WTC11 (cell line): ENCODE measurements around the gene NR0B2. TPM values are rescaled to one million over a fixed set of nuclear protein-coding genes. Genes with fewer than 3 reads are reported as not detected.
"Not testable (repeated sequence)": the region's sequence is repeated elsewhere in the genome, so short reads cannot be mapped to it uniquely, and the experiment has no call there.

Experiments
- ATAC-seq: fragments of 200-7000 bp; cut with Tn5 transposase; 2 replicates; pipeline ENCODE4 v1.10.0; 2021; ENCODE audit warnings: mild to moderate bottlenecking, moderate library complexity
- CTCF ChIA-PET: fragments of 300-600 bp; sonication (Branson Sonifier 250); formaldehyde crosslinking; loops from one replicate; lab custom pipeline; 2021; ENCODE audit warnings: antibody characterized with exemption; lab: Charles Lee
- POLR2A ChIA-PET: fragments of 350-600 bp; sonication (Branson Sonifier 250); formaldehyde crosslinking; loops from one replicate; lab custom pipeline; 2021; ENCODE audit warnings: antibody characterized with exemption; lab: Charles Lee
- DNase-seq: peaks from one replicate; pipeline ENCODE4 v3.0.0; 2021; ENCODE audit warnings: low spot score
- H3K27ac Mint-ChIP-seq: 2 replicates; pipeline ENCODE4 v1.8.0; 2021; ENCODE audit warnings: mixed read lengths
- H3K27me3 Mint-ChIP-seq: 2 replicates; pipeline ENCODE4 v1.8.0; 2021; ENCODE audit warnings: low read depth, mild to moderate bottlenecking, moderate library complexity, mixed read lengths
- H3K36me3 Mint-ChIP-seq: 2 replicates; pipeline ENCODE4 v1.8.0; 2021; ENCODE audit warnings: mixed read lengths
- H3K4me1 Mint-ChIP-seq: 2 replicates; pipeline ENCODE4 v1.8.0; 2022; ENCODE audit warnings: mixed read lengths
- H3K4me3 Mint-ChIP-seq: 2 replicates; pipeline ENCODE4 v1.8.0; 2021; ENCODE audit warnings: mild to moderate bottlenecking, moderate library complexity, mixed read lengths
- H3K9me3 Mint-ChIP-seq: 2 replicates; pipeline ENCODE4 v1.8.0; 2021; ENCODE audit warnings: mixed read lengths
- CREB1 ChIP-seq: sonication (generic); formaldehyde crosslinking; IDR thresholded peaks from 2 replicates; pipeline ENCODE4 v1.8.0; 2023; ENCODE audit warnings: mild to moderate bottlenecking, missing genetic modification reagents
- EMX1 ChIP-seq: fragments of 250-450 bp; sonication (Bioruptor Pico); IDR thresholded peaks from 2 replicates; pipeline ENCODE4 v1.8.0; 2021; ENCODE audit warnings: mild to moderate bottlenecking
- MYBL2 ChIP-seq: sonication (generic); formaldehyde crosslinking; IDR thresholded peaks from 2 replicates; pipeline ENCODE4 v1.8.1; 2023; ENCODE audit warnings: mild to moderate bottlenecking, moderate library complexity, missing genetic modification reagents
- NR3C1 ChIP-seq: sonication (generic); formaldehyde crosslinking; conservative IDR thresholded peaks from 2 replicates; pipeline ENCODE4 v1.8.1; 2023; ENCODE audit warnings: low read depth, mild to moderate bottlenecking, missing genetic modification reagents
- PRRX2 ChIP-seq: fragments of 250-450 bp; sonication (Bioruptor Pico); IDR thresholded peaks from 2 replicates; pipeline ENCODE4 v1.8.0; 2021; ENCODE audit warnings: mild to moderate bottlenecking
- RELA ChIP-seq: sonication (generic); formaldehyde crosslinking; IDR thresholded peaks from 2 replicates; pipeline ENCODE4 v1.8.1; 2022; ENCODE audit warnings: missing genetic modification reagents, mild to moderate bottlenecking, borderline replicate concordance
- TP53 ChIP-seq: sonication (generic); formaldehyde crosslinking; IDR thresholded peaks from 2 replicates; pipeline ENCODE4 v1.8.1; 2023; ENCODE audit warnings: mild to moderate bottlenecking, missing genetic modification reagents
- ZNF138 ChIP-seq: sonication (generic); formaldehyde crosslinking; conservative IDR thresholded peaks from 2 replicates; pipeline ENCODE4 v1.8.1; 2022; ENCODE audit warnings: mild to moderate bottlenecking, moderate library complexity, missing genetic modification reagents
- ZNF671 ChIP-seq: fragments of 250-450 bp; sonication (Bioruptor Pico); IDR thresholded peaks from 2 replicates; pipeline ENCODE4 v1.8.0; 2021; ENCODE audit warnings: mild to moderate bottlenecking
- total RNA-seq: library from RNA; stranded (reverse); gene quantifications from 3 replicates; pipeline ENCODE4 v1.2.3, GENCODE V29; 2021
- TF ChIP-seq, protein P1 (sequence below): sonication (generic); formaldehyde crosslinking; IDR thresholded peaks from 2 replicates; pipeline ENCODE4 v1.8.1; 2023; ENCODE audit warnings: mild to moderate bottlenecking, moderate library complexity, missing genetic modification reagents
- TF ChIP-seq, protein P2 (sequence below): sonication (generic); formaldehyde crosslinking; IDR thresholded peaks from 2 replicates; pipeline ENCODE4 v1.8.1; 2023; ENCODE audit warnings: mild to moderate bottlenecking, missing genetic modification reagents, moderate library complexity
- TF ChIP-seq, protein P3 (sequence below): sonication (generic); formaldehyde crosslinking; IDR thresholded peaks from 2 replicates; pipeline ENCODE4 v1.8.1; 2023; ENCODE audit warnings: mild to moderate bottlenecking, missing genetic modification reagents
- TF ChIP-seq, protein P4 (sequence below): sonication (generic); formaldehyde crosslinking; IDR thresholded peaks from 2 replicates; pipeline ENCODE4 v1.8.0; 2023; ENCODE audit warnings: missing genetic modification reagents, mild to moderate bottlenecking, borderline replicate concordance
- TF ChIP-seq, protein P5 (sequence below): sonication (generic); formaldehyde crosslinking; IDR thresholded peaks from 2 replicates; pipeline ENCODE4 v1.8.1; 2022; ENCODE audit warnings: mild to moderate bottlenecking, moderate library complexity, missing genetic modification reagents
- TF ChIP-seq, protein P6 (sequence below): sonication (generic); formaldehyde crosslinking; IDR thresholded peaks from 2 replicates; pipeline ENCODE4 v1.8.1; 2022; ENCODE audit warnings: low read depth, missing genetic modification reagents, borderline replicate concordance
- TF ChIP-seq, protein P7 (sequence below): fragments of 250-450 bp; sonication (Bioruptor Pico); IDR thresholded peaks from 2 replicates; pipeline ENCODE4 v1.9.0; 2021; ENCODE audit warnings: moderate library complexity, mild to moderate bottlenecking, inconsistent platforms, borderline replicate concordance
- TF ChIP-seq, protein P8 (sequence below): sonication (generic); formaldehyde crosslinking; IDR thresholded peaks from 2 replicates; pipeline ENCODE4 v1.8.1; 2023; ENCODE audit warnings: mild to moderate bottlenecking, missing genetic modification reagents, moderate library complexity

NR0B2 gene
- total RNA-seq, 1 experiment from 2014 or later: not detected

DNA sequence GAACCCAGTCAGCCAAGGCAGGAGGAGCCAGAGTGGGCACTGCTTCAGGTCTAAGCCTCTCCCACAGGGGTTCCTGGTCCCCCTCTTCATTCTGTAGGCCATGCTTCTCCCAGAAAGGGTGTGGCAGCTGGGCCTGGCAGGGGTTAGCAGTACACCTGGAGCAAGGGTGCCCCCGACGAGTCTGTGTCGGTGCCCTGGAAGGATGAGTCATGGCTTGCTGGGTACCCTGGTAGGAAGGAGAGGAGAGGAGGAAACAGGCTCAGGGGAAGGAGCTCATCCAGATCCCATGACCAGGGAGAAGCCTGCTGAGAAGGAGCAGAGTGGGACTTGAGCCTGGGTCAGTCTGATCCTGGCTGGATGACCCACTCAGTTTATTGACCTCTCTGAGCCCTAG is 36.1 kb upstream of the NR0B2 start (continued):
- TF ChIP-seq, protein P1, sequence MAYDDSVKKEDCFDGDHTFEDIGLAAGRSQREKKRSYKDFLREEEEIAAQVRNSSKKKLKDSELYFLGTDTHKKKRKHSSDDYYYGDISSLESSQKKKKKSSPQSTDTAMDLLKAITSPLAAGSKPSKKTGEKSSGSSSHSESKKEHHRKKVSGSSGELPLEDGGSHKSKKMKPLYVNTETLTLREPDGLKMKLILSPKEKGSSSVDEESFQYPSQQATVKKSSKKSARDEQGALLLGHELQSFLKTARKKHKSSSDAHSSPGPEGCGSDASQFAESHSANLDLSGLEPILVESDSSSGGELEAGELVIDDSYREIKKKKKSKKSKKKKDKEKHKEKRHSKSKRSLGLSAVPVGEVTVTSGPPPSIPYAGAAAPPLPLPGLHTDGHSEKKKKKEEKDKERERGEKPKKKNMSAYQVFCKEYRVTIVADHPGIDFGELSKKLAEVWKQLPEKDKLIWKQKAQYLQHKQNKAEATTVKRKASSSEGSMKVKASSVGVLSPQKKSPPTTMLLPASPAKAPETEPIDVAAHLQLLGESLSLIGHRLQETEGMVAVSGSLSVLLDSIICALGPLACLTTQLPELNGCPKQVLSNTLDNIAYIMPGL: no peak
- TF ChIP-seq MYBL2 (CRISPR knock-in tag): no peak

DNA sequence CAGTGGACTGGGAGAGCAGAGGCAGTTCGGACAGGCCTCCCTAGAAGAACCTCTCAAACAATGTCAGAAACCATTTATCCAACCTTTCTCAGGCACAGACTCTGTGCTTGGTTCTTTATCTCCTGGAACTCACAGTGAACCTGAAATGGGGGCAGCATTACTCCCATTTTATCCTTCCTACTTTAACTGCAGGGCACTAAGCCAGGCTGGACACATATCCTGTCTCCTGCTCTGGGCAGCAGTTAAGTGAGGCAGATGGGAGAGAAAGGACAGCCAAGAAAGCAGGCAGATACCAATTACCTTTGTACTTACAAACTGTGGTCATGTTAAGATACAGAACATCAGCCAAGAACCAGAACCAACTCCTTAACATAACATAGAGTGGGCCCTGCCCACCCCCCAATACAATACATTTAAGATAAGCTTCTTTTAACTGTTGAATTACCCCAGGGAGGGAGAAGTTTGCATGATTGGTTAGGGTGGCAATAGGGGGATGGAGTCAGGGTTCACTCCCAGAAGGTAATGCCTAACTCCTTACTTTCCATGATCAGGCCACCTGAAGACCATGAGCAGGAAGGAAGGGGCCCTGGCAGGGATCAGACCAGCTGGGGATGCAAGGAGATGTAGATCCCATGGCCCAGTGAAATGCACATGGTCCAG is 35.6 kb upstream of the NR0B2 start:
- ATAC-seq (no peak), DNase-seq (no peak)
- no peaks in the 10 kb centered on the region for H3K4me1 Mint-ChIP-seq
- POLR2A ChIA-PET: no interaction called here
- H3K27ac Mint-ChIP-seq: peak overlapping the region; percentile 37; the same call in 1 of the 2 replicates
- H3K36me3 Mint-ChIP-seq: peaks cover 35% of the 10 kb centered on the region
- CTCF ChIA-PET: no interaction called here
- no peaks in the 10 kb centered on the region for H3K27me3 Mint-ChIP-seq
- H3K4me3 Mint-ChIP-seq: no peak overlapping the region
- no peaks in the 10 kb centered on the region for H3K9me3 Mint-ChIP-seq
- TF ChIP-seq, protein P2, sequence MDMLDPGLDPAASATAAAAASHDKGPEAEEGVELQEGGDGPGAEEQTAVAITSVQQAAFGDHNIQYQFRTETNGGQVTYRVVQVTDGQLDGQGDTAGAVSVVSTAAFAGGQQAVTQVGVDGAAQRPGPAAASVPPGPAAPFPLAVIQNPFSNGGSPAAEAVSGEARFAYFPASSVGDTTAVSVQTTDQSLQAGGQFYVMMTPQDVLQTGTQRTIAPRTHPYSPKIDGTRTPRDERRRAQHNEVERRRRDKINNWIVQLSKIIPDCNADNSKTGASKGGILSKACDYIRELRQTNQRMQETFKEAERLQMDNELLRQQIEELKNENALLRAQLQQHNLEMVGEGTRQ (CRISPR knock-in tag): no peak
- TF ChIP-seq EMX1 (CRISPR knock-in tag) (no peak), CREB1 (CRISPR knock-in tag) (no peak), PRRX2 (CRISPR knock-in tag) (no peak), ZNF671 (no peak), ZNF138 (CRISPR knock-in tag) (no peak), TP53 (CRISPR knock-in tag) (no peak), RELA (CRISPR knock-in tag) (no peak), NR3C1 (no peak)
- TF ChIP-seq, protein P3, sequence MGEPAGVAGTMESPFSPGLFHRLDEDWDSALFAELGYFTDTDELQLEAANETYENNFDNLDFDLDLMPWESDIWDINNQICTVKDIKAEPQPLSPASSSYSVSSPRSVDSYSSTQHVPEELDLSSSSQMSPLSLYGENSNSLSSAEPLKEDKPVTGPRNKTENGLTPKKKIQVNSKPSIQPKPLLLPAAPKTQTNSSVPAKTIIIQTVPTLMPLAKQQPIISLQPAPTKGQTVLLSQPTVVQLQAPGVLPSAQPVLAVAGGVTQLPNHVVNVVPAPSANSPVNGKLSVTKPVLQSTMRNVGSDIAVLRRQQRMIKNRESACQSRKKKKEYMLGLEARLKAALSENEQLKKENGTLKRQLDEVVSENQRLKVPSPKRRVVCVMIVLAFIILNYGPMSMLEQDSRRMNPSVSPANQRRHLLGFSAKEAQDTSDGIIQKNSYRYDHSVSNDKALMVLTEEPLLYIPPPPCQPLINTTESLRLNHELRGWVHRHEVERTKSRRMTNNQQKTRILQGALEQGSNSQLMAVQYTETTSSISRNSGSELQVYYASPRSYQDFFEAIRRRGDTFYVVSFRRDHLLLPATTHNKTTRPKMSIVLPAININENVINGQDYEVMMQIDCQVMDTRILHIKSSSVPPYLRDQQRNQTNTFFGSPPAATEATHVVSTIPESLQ (CRISPR knock-in tag): no peak
- TF ChIP-seq, protein P4, sequence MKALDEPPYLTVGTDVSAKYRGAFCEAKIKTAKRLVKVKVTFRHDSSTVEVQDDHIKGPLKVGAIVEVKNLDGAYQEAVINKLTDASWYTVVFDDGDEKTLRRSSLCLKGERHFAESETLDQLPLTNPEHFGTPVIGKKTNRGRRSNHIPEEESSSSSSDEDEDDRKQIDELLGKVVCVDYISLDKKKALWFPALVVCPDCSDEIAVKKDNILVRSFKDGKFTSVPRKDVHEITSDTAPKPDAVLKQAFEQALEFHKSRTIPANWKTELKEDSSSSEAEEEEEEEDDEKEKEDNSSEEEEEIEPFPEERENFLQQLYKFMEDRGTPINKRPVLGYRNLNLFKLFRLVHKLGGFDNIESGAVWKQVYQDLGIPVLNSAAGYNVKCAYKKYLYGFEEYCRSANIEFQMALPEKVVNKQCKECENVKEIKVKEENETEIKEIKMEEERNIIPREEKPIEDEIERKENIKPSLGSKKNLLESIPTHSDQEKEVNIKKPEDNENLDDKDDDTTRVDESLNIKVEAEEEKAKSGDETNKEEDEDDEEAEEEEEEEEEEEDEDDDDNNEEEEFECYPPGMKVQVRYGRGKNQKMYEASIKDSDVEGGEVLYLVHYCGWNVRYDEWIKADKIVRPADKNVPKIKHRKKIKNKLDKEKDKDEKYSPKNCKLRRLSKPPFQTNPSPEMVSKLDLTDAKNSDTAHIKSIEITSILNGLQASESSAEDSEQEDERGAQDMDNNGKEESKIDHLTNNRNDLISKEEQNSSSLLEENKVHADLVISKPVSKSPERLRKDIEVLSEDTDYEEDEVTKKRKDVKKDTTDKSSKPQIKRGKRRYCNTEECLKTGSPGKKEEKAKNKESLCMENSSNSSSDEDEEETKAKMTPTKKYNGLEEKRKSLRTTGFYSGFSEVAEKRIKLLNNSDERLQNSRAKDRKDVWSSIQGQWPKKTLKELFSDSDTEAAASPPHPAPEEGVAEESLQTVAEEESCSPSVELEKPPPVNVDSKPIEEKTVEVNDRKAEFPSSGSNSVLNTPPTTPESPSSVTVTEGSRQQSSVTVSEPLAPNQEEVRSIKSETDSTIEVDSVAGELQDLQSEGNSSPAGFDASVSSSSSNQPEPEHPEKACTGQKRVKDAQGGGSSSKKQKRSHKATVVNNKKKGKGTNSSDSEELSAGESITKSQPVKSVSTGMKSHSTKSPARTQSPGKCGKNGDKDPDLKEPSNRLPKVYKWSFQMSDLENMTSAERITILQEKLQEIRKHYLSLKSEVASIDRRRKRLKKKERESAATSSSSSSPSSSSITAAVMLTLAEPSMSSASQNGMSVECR (CRISPR knock-in tag): no peak
- TF ChIP-seq, protein P5, sequence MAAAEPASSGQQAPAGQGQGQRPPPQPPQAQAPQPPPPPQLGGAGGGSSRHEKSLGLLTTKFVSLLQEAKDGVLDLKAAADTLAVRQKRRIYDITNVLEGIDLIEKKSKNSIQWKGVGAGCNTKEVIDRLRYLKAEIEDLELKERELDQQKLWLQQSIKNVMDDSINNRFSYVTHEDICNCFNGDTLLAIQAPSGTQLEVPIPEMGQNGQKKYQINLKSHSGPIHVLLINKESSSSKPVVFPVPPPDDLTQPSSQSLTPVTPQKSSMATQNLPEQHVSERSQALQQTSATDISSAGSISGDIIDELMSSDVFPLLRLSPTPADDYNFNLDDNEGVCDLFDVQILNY: no peak
- TF ChIP-seq, protein P6, sequence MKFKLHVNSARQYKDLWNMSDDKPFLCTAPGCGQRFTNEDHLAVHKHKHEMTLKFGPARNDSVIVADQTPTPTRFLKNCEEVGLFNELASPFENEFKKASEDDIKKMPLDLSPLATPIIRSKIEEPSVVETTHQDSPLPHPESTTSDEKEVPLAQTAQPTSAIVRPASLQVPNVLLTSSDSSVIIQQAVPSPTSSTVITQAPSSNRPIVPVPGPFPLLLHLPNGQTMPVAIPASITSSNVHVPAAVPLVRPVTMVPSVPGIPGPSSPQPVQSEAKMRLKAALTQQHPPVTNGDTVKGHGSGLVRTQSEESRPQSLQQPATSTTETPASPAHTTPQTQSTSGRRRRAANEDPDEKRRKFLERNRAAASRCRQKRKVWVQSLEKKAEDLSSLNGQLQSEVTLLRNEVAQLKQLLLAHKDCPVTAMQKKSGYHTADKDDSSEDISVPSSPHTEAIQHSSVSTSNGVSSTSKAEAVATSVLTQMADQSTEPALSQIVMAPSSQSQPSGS (CRISPR knock-in tag): no peak
- TF ChIP-seq, protein P7, sequence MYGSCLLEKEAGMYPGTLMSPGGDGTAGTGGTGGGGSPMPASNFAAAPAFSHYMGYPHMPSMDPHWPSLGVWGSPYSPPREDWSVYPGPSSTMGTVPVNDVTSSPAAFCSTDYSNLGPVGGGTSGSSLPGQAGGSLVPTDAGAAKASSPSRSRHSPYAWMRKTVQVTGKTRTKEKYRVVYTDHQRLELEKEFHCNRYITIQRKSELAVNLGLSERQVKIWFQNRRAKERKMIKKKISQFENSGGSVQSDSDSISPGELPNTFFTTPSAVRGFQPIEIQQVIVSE (CRISPR knock-in tag): no peak
- TF ChIP-seq, protein P8, sequence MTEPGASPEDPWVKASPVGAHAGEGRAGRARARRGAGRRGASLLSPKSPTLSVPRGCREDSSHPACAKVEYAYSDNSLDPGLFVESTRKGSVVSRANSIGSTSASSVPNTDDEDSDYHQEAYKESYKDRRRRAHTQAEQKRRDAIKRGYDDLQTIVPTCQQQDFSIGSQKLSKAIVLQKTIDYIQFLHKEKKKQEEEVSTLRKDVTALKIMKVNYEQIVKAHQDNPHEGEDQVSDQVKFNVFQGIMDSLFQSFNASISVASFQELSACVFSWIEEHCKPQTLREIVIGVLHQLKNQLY (CRISPR knock-in tag): no peak

DNA sequence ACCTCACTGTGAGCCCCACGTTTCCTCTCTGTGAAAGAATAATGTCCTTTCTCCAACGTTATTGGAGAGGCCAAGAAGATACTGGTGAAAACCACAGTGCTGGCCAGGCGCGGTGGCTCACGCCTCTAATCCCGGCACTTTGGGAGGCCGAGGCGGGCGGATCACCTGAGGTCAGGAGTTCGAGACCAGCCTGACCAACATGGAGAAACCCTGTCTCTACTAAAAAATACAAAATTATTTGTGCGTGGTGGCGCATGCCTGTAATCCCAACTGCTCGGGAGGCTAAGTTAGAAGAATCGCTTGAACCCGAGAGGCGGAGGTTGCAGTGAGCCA is 34.9 kb upstream of the NR0B2 start:
- H3K27me3 Mint-ChIP-seq, CTCF ChIA-PET, H3K27ac Mint-ChIP-seq, DNase-seq, H3K9me3 Mint-ChIP-seq, POLR2A ChIA-PET, H3K4me1 Mint-ChIP-seq, H3K4me3 Mint-ChIP-seq, ATAC-seq: not testable (repeated sequence)
- peaks cover 34% of the 10 kb centered on the region for H3K36me3 Mint-ChIP-seq
